ENCODE measurements around the gene KMT2D.

- TF ChIP-seq EZH2phosphoT487 (IDR thresholded peaks at IDR 0.05; ENCODE audit: insufficient read depth, low read depth) = no peak
- TF ChIP-seq EZH2 (IDR thresholded peaks at IDR 0.05; ENCODE audit: insufficient read depth, poor library complexity, severe bottlenecking) = no peak
Observed at GRCh38 chr12:49051777-49052438, 8.7 kb downstream of the KMT2D start.

All from GM23248 (cell line).